Stromal cell of bone marrow (primary cell): Measurements from ENCODE around the gene PEX14.
"Not testable (repeated sequence)": the region's sequence is repeated elsewhere in the genome, so short reads cannot be mapped to it uniquely, and the experiment has no call there.

Experiments
- DNase-seq: peaks from one replicate; pipeline ENCODE4 v3.0.0-alpha.2; 2012; ENCODE audit warnings: low read depth

PEX14 gene

DNA sequence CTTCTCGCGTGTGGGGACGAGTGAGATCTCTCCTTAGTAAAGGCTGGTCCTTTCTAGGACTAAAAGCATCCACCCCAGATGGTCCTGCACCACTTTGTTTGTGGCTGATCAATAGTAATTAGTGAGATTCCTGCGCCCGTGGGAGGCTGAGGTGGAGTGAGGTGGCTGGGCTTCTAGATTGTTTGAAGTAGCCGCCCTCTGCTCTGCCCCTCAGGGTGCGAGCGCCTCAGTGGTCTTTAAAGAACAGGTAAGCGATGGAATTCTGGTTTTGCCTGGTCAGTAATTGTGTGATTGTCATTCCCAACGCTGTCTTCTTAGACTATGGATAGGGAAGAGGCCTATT is 20.7 kb downstream of the PEX14 start:
- DNase-seq = no peak

DNA sequence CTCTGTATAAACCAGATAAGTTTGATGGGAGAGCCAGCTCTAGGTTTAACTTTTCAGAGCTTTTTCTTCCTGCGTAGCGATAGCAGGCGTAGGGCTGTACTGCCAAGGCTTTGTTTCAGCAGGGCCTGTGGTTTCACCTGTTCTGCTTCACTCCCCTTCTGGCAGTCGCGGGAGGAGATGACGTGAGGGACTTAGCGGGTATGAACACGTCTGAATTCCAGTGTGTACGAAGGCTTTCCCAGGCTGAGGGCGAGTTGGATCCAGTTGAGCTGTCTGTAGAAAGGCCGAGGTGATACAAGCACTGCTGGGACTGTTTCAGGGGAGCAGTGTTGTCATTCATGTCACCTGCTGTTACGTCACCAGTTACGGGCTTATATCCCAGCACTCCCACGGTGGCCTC is 21.2 kb downstream of the PEX14 start:
- no peak for DNase-seq

DNA sequence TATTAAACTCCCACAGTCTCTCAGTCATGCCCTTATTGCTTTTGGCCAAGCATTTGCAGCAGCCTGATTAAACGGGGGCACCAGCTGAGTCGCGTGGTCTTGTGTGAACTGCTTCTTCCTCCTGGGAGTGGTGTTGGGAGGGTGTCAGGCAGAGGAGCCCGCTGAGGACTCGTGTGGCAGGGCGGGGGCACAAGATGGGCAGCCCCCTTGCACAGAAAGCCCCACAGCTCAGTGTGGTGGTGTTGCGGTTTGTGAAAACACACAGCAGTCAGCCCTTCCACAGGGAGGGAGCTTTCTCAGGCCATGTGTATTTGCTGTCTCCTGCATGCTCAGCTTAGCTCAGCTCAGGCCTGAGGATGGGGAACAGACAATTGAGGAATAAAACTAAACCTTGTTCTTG is 22.4 kb downstream of the PEX14 start:
- DNase-seq = no peak

DNA sequence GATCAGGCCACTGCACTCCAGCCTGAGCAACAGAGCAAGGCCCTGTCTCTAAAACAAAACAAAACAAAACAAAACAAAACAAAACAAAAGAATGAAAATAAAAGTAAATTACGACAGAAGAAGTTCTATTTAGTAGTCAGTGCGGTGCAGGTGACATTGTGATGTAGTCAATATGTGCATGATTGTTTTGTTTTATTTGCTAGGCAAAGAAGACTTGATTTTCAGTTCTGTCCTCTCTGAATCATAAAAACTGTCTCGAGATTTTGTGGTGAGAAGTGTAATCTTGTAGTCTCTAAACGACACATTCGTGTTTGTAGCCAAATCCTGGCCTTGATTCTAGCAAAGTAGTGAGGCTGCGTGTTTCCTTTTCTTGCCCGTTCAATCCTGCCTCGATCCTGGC is 23.5 kb downstream of the PEX14 start:
- no peak for DNase-seq

DNA sequence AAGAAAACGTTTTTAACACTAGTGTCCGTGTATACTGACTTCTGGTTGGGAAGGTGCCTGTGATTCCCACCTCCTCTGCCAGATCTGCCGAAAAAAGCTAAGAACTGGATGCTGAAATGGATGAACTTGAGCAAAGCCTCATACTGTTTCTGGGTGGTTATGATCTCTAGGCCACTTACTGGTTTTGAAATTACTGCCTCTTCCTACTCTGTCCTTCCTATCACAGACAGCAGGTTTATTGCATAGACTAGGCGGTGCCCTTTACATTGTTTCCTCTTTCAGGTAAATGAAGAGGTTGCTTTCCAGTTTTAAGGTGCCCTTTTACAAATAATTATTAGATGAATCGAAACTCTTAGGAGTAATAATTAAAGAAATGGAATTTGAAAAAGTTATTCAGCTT is 27.5 kb downstream of the PEX14 start:
- no peak for DNase-seq

DNA sequence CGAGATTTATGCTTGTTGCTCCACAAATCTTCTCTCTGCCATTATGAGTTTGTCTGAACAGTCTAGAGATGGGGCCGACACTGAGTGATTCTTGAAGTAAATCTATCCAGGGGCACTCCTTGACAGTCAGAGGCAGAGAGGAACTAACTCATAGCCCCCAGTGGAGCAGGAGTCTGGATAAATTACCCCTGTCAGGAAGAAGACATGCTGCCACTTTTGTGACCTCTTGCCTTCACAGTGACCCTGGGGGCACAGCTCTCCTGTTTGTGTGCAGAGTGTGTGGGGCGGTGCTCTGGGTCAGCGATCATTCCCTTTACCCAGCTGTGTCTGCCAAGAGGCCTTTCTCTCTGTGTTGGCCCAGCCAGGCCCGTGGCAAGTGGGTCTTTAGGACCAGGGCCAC is 29.5 kb downstream of the PEX14 start:
- no peak for DNase-seq

DNA sequence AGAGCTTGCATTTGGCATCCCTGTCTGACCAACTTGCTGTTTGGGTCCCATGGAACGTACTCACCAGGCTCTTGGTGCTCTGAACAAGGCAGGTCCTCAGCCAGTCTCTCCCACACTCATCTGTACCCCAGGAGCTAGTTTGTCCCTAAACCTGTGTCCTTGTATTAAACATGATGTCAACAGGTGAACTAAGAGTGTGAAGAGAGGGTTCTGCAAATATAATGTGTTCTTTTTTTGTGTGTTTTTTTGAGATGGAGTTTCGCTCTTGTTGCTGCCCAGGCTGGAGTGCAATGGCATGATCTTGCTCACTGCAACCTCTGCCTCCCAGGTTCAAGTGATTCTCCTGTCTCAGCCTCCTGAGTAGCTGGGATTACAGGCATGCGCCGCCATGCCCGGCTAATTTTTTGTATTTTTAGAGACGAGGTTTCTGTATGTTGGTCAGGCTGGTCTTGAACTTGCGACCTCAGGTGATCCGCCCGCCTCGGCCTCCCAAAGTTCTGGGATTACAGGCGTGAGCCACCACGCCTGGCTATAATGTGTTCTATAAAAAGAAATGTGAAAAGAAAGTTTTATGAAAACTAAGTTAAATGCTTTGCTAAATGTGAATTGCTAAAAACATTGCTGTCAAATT is 31.4 kb downstream of the PEX14 start:
- not testable (repeated sequence) for DNase-seq

DNA sequence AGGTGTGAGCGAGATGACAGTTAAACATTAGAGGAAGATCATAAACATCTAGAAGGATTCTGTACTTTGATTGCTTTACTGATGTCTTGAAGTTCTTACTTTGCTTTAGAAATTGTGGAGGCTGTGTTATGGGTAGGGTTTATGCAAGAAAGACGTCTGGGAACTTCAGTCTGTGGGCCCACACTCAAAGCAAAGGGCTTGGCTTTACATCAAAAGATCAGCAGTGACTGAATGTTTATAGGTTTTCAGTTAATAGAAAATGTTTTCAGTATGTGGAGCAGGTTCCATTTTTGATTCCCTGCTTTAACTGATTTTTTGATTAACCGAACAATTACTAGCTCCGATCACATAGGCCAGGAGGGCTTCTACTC is 31.9 kb downstream of the PEX14 start:
- DNase-seq = no peak

DNA sequence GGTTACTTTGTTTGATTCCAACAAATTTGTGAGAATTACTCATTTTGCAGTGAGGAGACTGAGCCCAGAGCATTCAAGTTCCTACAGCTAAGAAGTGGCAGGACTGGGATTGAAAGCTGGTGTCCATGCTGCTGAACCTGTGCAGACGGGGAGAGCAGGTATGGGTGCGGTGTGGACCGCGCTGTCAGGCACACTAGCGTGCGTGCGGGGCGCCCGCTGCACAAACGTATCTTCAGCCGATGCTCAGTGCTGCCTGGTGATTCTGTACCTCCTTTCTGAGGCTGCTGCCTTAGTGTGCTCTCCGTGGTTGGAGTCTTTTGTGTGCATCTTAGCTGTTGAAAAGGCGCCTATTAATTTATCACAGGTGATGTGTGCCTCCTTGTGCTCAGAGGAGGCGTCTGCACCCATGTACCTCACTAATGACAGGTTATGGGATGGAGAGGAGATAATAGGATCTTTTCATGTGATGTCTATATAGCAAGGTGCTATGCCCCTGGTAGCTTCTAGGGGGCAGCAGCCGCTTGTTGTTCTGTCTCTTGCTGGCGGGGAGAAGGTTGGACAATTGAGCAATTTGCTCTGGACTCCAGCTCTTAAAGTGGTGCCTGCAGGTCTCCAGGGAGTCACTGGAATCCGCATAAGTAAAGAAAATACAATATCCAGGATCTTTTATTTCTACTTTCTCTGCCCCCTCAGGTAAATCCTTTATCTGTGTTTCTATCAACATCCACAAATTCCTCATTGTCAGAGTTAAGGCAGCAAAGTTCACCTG is 32.5 kb downstream of the PEX14 start:
- peak; percentile 75 for DNase-seq

DNA sequence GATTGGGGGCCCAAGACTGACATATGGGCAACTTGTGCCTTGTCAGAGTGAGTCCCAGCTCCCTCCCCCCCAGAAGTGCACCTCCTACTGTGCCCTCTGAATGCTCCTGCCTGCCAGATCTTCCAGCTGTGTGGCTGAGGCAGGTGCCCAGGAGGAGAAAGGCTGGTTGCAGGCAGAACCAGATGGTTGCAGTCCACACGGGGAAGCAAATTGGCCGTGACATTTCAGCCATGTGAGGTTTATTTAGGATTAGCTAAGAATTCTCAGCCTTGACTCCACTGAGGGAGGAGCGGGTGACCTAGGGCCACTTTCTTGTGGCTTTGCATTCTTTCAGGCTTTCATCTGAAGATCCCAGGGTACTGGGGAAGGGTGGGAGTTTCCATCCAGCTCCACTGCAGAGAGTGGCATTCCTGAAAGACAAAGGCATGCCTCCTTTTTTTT is 33.8 kb downstream of the PEX14 start:
- DNase-seq = no peak

DNA sequence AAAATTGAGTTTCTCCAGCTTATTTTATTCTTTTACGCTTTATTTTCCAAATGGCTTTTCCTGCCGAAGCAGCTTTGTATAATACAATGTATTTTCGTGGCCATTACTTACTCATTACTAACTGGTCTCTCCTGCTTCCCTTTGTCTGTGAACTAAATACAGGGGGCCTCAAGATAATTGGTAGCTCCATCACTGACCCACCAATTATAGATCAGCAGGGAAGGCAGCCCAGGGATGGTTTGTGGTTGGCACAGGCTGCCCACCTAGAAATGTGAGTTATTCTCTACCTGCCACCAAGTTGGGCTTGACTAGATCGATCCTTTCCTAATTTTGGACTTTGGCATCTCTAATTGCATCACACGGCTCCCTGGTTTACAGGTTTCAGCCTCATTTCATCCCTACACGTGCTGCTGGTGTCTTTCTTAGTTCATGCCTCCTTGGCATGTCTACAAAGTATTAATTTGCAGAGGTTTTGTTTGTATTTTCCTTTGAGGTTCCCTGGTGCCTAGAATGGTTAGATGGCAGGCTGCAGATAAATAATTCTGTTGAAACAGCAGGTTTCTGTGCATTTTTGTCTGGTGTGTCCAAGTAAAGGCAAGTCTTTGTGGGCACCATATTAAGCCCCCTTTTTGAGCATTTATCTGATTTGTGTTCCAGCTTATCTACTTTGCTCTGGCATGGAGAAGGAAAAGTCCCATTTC is 35.2 kb downstream of the PEX14 start:
- DNase-seq = no peak

DNA sequence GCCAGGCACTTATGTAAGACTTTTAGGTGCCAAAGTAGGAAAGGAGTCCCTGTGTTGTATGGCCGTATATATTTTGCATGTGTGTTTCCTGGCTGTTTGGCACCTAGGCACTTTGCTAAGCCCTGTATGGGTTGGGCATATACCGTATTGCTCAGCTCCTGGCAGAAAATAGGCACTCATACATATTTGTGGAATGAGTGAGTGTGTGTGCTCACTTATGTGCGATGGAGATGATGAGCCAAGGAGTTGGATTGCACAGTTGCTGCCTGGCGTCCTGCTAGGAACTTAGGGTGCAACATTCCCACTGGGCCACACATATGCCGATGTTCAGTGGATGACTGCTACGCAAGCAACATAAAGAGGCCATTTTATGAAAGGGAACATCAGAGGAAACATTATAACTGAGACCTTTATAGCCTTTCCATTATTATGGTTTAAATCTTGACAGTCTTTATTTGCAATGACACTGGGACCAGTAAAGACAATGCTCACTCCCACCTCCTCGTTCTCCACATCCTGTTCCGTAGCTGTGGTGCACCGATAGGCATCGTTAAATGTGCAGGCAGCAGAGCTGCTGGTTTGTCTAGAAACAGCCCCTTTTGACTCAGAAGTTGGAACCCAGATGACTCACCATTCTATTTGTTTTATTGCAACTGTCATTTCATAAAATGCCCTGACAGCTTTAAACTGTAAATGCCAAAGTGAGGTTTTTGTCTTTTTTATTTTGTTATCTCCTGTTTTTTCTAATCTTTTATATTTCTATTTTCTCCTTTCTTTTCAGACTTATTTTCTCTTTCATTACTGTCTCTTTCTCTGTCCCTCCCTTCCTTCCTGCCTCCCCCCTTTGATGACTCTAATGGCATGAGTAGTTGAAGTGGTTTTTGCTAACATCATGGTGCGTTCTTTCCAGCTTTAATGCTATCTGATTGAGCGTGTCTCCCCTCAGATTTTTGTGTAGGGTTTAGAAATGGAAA is 36.1 kb downstream of the PEX14 start:
- peak; percentile 73 for DNase-seq

DNA sequence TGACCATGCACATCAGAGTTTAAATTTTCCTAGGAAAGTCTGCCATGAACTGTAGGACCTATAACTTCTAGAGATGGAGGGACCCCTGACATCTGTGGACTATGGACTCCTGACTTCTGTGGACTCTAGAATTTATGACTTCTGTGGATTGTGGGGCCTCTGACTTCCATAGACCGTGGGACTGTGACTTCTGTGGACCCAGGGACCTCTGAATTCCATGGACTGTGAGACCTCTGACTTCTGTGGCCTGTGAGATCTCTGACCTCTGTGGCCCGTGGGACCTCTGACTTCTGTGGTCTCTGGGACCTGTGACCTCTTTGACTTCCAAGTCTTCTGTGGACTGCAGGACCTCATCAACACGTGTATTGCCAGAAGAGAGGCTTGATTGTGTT is 36.7 kb downstream of the PEX14 start:
- DNase-seq = no peak

DNA sequence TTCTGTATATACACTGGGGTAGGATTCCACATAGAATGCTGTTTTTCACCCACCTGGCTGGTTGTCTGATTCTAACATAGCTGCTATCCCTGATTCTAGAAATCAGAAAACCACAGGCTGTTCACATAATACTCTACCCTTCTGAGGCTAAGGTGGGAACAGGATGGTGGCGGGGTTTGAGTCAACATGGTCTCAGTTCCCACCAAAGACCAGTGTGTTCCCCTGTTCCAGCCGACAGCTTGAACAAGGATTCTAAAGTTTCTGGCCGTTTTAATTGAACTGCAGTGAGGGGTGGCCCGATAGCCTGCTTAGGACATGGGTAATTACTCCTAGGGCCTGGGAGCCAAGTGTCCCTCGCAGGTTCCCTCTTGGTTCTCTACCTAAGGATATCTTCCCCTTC is 38.4 kb downstream of the PEX14 start:
- DNase-seq = no peak

DNA sequence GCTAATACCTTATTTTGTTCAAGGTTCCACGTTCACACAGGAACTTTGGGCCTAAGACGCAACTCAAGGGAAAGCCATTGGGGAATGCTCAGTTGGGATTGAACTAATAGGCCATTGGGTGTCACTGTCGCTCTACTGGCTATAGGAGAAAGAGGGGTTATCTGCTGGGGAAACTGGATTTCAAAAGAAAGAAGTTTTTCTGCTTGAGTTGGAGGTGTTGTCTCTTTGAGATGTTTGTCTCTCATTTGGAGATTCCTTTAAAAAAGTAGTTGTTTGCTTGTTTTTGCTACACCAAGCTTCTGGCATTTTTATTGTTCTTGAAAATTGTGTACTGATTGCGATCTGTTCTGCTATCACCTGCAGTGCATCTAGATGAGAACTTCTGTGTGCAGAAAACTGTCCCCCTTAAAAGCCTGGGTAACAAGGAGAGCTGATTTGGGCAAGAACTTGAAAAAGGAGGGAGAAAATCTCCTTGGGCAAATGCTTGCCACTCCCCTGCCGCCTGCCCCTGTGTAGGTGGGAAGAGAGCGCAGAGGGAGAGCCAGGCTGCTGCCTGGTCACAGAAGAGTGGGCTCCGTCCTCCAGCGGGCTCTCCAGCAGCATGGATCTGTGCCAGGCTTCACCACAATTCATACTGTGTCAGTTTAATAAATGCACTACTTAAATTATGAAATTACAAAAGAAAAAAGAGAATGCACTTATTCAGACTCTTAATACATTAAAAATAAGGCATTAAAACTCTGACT is 39.9 kb downstream of the PEX14 start:
- no peak for DNase-seq

DNA sequence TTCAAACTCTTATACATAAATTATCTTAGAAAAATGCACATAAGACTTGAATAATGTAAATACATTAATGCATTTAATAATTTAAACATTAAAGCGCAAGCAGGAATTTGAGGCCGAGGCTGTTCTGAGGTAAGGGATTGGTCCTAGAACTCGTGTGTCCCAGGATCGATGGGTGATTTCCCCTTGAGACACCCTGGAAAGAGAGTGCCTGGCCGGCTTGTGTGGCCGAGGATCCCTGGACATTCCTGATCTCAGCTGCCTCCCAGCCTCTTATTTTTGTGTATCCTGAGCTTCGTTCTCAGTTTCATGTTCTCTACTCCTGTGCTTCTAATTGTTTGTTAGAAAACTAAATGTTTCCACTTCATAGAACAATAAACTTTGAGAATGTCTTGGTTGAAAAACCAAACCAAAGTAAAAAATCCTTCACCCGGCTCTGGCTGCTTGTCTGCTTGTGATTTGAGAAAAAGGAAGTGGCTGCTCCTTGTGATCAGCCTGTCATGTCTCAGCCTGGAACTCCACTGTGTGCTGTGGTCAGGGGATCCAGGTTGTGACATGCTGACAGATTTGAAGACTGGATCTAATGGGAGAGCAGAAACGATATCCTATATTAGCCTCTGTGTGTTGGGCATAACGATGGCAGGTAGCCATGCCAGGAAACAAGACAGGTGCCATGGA is 40.7 kb downstream of the PEX14 start:
- no peak for DNase-seq

DNA sequence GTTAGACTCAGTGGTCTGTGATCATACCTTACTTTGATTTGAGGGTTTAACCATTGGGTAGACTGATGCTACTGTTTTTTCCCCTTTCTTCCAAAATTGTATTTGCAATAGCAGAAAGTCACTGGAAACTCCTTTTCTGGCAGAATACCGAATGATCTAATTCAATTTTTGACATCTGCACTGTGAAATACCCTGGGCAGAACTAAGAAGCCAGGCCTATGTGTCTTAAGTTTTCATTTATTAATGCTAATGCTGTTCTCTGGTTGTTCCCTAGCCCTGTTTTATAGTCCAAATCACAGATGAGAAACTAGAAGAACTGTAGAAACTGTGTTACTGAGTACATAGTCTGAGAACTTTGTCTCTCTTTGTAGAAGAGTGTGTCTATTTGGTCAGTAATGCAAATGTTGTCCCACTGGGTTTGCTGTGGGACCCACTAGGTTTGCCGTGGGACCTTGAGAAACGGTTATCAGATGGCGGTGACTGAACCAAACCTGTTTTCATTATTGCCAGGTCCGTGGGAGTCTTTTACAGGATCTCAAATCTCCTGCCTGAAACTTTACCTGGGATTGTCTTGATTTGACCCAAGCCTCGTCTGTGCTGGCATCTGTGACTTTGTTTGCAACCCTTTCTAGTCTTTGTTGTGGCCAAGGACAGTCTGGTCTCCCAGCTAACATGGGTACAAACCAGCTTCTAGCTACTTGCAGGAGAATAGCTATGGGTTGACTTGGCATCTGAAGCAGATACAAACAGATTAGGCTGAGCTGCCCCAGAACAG is 41.4 kb downstream of the PEX14 start:
- no peak for DNase-seq

DNA sequence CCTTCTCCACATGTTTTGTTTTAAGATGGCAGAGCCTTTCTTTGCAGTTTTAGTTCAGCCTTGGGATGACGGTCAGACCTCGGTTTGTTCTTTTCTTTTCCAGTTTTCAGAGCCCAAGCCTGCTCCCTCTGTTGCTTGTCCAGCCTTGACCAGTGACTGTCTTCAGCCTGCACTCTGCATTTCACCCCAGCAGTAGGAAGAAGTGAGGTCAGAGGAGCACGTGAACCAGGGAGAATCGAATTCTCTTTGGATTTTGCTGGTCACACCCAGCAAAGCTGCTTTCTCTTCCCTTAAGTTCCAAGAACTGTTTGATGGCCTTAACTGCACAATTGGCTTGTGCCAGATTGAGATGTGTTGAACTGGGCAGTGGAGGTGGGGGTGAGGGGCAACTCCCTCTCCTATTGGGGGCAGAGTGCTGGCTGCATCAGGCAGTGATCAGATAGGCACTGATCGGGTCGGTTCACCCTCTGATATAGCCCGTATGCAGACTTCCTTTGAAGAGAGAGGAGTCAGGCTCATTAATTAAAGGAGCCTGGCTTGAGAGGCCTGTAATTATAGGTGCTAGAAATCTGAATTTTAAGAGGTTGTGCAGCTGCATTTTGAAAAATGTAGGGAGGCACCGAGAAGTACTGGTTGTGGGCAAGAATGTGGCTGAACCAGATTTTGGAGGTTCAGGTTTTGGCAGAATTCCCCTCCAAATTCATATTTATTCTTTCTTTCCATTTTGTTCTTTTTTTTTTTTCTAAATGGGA is 42.4 kb downstream of the PEX14 start:
- DNase-seq = no peak

DNA sequence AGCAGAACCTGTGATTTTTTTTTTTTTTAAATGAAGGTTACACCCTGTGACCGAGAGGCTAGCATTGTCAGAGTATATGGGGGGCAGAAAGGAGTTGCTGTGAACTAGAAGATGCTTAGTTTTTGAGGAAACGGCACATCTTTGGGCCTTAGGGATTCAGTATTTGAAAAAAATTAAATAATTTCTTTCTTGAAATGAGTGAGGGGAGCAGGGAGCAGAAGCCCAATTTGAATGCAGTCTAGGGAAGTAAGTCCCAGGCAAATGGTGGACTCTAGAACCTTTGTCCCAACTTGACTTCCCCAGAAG is 42.9 kb downstream of the PEX14 start:
- no peak for DNase-seq

DNA sequence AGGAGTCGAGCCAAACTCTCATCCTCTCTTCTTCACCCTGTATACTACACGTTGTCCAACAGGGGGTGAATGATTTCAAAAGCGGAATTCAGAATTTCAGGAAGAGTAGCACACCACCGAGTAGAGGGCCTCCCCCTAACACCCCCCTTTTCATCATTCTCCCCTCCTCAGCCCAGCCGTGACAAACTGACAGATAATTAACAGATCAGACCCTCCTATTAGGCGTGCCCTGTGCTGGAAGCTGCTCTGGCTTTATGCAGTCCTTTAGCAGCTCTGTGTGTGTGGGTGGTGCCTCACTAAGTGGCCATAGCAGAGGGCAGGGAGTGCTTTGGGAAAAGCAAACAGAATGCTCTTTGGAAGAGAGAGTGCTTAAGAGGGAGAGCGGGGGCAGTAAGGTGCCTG is 44.3 kb downstream of the PEX14 start:
- DNase-seq = no peak
